LoVo (cell line): ENCODE results near the gene PMM2.
"Not testable (repeated sequence)": the region's sequence is repeated elsewhere in the genome, so short reads cannot be mapped to it uniquely, and the experiment has no call there.

Experiments
- DNase-seq: peaks from one replicate; pipeline ENCODE4 v3.0.0-alpha.2; 2016; ENCODE audit warnings: low spot score

The PMM2 gene

GRCh38 chr16:8867216-8867931 is 69.7 kb downstream of the PMM2 start:
- no peak for DNase-seq

DNA sequence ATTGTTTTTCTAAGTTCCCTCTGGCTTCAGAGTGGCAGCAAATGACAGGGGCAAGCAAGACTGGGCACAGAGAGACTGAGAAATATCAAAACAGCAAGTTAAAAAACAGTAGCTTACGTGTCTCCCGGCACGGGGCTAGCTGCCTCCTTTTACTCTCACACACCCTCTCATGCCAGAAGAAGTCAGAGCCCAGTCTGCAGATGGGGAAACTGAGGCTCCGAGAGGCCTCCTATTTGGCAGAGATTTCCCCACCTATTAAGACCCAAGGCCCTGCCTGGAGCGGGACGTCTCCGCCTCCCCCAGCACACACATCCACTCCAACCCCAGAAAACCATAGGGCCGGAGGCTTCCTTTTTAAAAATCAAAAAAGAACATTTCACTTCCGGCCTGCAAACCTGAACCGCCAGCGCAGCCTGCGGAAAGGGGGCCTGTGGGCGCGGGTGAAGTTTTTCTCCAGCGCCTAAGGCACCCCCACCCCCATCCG is 70.3 kb downstream of the PMM2 start:
- DNase-seq = no peak

GRCh38 chr16:8868416-8869211 is 71.0 kb downstream of the PMM2 start, which contains the start of gene CARHSP1:
TSS of gene CARHSP1 (minus strand) at chr16:8869006. CDS start at chr16:8859328, 9,678 bp downstream.
- peak; percentile 88 for DNase-seq

- no peak for DNase-seq
Observed at GRCh38 chr16:8869212-8869987, 71.8 kb downstream of the PMM2 start.

GRCh38 chr16:8869988-8870241 is 72.3 kb downstream of the PMM2 start:
- DNase-seq = not testable (repeated sequence)

GRCh38 chr16:8872071-8872470 is 74.4 kb downstream of the PMM2 start:
- no peak for DNase-seq

DNA sequence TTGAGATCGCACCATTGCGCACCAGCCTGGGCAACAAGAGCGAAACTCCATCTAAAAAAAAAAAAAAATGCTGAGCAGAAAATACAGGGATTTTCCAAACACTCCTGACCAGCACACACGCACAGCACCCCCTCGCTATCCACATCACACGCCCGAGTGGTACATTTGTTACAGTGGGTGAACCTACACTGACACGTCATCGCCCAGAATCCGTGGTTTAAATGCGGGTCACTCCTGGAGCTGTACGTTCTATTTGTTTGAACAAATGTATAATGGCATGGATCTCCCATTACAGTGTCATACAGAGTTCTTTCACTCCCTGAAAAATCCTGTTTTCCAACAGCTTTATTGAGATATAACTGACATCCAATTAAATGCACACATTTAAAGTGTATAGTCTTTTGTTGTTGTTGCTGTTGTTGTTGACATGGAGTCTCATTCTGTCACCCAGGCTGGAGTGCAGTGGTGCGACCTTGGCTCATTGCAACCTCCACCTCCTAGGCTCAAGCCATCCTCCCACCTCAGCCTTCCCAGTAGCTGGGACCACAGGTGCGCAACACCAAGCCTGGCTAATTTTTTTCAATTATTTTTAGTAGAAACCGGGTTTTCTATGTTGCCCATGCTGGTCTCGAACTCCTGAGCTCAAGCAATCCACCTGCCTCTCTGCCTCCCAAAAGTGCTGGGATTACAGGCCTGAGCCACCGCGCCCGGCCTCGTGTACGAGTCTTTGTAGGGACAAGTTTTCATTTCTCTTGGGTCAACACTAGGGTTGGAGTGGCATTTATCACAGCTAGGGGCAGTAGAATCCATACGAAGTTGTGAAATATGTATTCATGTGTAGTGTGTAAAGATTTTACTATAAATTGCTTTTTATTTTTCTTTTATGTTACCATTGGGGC is 75.6 kb downstream of the PMM2 start:
- DNase-seq = no peak

DNA sequence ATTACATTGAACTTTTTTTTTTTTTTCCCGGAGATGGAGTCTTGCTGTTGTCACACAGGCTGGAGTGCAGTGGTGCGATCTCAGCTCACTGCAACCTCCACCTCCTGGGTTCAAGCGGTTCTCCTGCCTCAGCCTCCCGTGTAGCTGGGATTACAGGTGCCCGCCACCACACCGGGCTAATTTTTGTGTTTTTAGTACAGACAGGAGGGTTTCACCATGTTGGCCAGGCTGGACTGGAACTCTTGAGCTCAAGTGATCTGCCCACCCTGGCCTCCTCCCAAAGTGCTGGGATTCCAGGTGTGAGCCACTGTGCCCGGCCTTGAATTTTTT is 76.2 kb downstream of the PMM2 start:
- not testable (repeated sequence) for DNase-seq

GRCh38 chr16:8874388-8874787 is 76.7 kb downstream of the PMM2 start:
- DNase-seq = no peak

GRCh38 chr16:8875317-8875716 is 77.7 kb downstream of the PMM2 start:
- DNase-seq = not testable (repeated sequence)

DNA sequence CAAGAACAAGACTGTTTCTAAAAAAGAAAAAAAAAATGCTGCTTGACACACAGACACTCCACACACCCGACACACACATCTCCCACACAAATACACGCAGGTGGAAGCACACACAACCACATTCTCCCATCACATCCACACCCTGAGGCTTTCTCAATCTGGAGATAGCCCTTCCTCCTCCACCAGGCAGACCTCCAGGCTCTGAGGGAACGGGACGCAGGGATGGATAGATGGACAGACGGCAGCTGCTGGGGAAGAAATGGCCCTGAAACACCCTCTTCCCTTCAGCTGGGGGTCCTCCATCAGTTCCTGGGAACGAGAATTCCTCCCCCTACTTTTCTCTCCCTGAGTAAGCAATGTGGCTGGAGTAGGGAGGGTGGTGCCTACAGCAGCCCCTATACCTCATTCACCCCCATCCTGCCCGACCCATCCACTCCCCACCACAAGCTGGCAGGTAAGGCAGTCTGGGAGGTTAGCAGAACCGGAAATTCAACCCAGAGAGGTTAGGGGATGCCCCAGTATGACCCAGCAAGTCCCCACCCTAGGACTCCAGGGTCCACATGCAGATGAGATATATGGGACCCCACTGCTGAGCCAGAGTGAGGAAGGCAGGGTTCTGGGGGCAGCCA is 80.4 kb downstream of the PMM2 start:
- DNase-seq = no peak

- DNase-seq = peak; percentile 20
Observed at GRCh38 chr16:8878523-8878911, 80.9 kb downstream of the PMM2 start.

DNA sequence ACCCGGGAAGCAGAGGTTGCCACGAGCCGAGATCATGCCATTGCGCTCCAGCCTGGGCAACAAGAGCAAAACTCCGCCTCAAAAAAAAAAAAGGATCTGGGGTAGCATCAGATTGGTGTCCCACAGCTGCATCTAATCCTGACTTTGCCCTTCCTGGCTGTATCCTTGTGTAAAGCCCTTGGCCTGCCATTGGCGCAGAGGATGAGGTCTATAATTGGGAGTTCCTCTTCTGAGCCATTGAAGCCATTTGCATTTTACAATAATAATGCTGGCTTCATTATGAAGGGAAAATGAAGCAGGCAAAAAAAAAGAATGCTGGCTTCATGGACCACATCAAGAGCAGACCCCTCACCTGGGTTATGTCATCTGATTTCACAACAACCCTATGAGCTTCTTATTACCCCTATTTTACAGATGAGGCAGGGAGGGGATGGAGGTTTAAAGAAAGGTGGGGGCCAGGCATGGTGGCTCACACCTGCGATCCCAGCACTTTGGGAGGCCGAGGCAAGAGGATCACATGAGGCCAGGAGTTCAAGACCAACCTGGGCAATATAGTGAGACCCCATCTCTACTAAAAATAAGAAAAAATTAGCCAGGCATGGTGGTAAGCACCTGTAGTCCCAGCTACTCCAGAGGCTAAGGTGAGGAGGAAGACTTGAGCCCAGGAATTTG is 83.3 kb downstream of the PMM2 start:
- DNase-seq = no peak

DNA sequence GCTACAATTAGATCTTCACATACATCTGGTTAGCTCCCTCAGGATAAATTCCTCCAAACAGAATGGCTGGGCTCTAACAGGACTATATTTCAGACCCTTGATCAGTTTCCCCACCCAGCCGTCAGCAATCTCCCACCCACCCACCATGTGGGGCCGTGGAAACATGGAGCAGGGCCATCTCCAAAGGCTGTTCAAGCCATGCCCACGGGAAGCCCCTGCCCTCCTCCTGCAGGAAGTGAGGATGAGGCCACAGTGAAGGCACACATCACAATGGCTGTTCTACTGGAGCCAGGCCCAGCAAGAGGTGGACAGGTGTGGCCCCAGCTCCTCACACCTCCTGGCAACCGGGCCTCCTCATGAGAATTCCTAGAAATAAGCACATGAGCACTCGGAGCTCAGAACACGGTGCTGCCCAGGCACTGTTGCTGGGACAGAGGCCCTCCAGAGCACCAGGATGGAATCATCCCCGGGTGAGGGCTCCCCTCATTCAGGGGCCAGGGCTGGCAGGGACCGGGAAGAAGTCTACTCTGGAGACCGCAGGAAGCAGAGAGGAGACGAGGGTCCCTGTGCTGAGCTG is 84.5 kb downstream of the PMM2 start, which contains the start of gene LITAFD:
TSS of gene LITAFD (plus strand) at position 311 of the 577 bp plus-strand sequence. CDS start 2,005 bp downstream, outside the sequence.
- DNase-seq = no peak

DNA sequence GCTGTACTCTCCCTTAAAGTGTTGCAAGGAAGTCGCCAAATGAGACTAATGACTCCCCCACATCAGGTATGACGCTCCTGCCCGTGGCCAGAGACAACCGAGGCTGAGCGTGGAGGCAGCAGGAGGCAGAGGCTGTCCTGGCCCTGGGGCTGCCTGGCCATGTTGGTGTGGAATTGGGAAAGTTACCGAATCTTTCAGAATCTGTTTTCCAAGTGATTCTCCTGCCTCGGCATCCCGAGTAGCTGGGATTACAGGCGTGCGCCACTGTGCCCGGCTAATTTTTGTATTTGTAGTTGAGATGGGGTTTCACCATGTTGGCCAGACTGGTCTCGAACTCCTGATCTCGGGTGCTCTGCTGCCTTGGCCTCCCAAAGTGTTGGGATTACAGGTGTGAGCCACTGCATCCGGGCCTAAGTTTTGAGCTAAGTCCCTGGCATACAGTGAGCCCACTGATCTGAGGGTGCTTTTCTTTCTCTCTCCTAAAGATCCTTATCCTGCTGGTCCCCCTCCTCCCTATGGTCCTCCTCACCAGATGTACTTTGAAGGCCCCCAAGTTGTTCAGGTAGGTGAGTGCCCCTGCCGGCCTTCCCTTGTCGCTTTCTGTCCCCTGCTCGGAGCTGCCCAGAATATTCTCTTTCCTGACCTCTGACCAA is 85.2 kb downstream of the PMM2 start:
- no peak for DNase-seq

DNA sequence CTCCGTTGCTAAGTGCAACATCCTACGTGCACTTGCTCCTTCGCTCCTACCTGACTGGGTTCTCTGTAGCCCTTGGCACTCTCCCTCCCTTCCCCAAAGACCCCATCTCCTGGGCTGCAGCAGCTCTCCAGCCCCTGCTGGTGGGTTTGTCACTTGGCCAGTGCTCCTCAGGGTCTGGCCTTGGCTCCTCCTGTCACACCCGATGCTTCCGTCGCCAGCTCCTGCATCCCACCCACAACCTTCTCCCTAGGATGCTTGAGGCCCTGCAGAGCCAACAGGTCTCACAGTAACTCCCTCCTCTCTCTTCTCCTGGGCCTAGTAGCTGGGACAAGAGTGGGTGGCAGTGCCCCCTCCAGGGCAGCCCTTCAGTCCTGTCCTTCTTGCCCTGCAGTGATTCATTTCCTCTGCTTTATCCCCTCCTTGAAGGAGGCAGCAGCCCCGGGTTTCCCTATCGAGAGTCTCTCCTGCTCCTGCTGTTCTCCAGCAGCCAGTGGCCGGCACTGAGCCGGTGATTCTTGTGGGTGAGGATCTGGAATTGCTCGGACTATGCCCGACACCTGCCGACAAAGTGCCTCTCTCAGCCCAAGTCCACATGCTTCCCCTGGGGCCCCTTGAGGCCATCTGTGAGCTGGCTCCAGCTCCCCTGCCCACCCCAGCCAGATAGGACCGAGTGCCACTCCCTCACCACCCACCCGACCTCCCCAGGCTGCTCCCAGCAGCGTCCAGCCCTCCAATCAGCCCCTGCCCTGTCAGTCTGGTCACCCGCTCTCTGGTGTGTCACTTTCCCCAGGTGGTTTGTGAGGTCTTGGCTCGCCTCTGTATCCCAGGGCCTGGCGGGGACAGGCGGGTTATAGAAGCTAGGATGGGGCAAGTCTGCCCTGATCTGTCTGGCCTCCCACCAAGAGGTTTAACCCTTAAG is 88.3 kb downstream of the PMM2 start:
- DNase-seq = no peak

- DNase-seq = no peak
Observed at GRCh38 chr16:8886593-8887430, 89.2 kb downstream of the PMM2 start.

DNA sequence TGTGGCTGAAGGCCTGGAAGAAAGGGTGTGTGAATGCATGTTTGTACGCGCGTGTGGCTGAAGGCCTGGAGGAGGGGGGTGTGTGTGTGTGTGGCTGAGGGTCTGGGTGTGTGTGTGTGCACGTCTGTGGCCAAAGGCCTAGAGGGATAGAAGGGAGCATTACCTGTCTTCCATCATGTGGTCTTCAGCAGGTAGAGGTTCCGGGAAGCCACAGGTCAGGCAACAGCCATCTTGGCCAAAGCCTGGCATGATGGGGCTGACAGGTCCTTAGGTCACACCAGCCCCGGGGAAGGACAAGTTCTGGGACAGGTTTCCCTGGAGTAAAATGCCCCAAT is 89.8 kb downstream of the PMM2 start:
- no peak for DNase-seq
